Measurements from ENCODE around the gene PPP4R4.

Gene PPP4R4

DNA sequence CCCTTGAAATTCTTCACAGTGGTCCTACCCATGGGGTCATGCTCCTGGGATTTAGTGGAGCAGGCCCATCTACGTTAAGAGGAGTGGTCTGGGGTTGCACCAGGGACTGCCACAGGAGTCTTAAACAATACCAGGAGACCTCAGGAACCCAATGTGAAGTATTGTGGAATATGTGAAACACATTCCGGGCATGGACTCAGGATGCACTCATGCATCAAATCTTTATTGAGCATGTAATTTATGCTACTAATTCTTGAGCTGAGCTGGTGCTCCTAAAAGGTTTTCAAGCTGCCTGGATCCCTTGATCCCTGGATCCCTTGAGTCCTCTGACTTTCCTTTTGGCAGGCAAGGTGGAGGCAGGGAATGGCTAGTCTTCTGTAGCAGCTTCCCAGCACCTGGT lies 110.1 kb downstream of the PPP4R4 start:
- Histone ChIP-seq H3K4me1 (ENCODE audit: low read length) (peaks cover 4% of the 10 kb centered on the region; the same call in 1 of the 2 replicates), H3K27ac (ENCODE audit: low read length) (no peak overlapping the region), H3K27me3 (ENCODE audit: low read depth, low read length) (no peaks in the 10 kb centered on the region), H3K79me2 (ENCODE audit: low read length) (no peaks in the 10 kb centered on the region), H4K20me1 (ENCODE audit: insufficient read depth, low read length) (no peaks in the 10 kb centered on the region), H3K9ac (ENCODE audit: low read length) (no peak overlapping the region), H3K9me3 (ENCODE audit: insufficient read depth, low read length) (no peaks in the 10 kb centered on the region), H3K4me2 (ENCODE audit: low read length) (no peak overlapping the region), H2AFZ (ENCODE audit: low read depth, low read length) (no peak overlapping the region), H3K4me3 (ENCODE audit: low read length) (no peak overlapping the region), H3K36me3 (replicated peaks; ENCODE audit: low read depth, low read length) (no peaks in the 10 kb centered on the region)
- no peak for TF ChIP-seq EZH2phosphoT487 (IDR thresholded peaks at IDR 0.05; ENCODE audit: low read depth)
- TF ChIP-seq CTCF (IDR thresholded peaks at IDR 0.05; ENCODE audit: low read depth, low read length), result no peak

GRCh38 chr14:94285158-94285557 lies 111.0 kb downstream of the PPP4R4 start:
- Histone ChIP-seq H3K9me3 (ENCODE audit: insufficient read depth, low read length) (no peaks in the 10 kb centered on the region), H3K27ac (ENCODE audit: low read length) (no peak overlapping the region), H4K20me1 (ENCODE audit: insufficient read depth, low read length) (no peaks in the 10 kb centered on the region), H3K4me2 (ENCODE audit: low read length) (no peak overlapping the region), H3K9ac (ENCODE audit: low read length) (no peak overlapping the region), H3K4me3 (ENCODE audit: low read length) (no peak overlapping the region), H3K27me3 (ENCODE audit: low read depth, low read length) (no peaks in the 10 kb centered on the region), H3K4me1 (ENCODE audit: low read length) (peaks cover 4% of the 10 kb centered on the region; the same call in 1 of the 2 replicates), H3K79me2 (ENCODE audit: low read length) (no peaks in the 10 kb centered on the region), H3K36me3 (replicated peaks; ENCODE audit: low read depth, low read length) (no peaks in the 10 kb centered on the region), H2AFZ (ENCODE audit: low read depth, low read length) (no peak overlapping the region)
- TF ChIP-seq CTCF (IDR thresholded peaks at IDR 0.05; ENCODE audit: low read depth, low read length) (no peak), EZH2phosphoT487 (IDR thresholded peaks at IDR 0.05; ENCODE audit: low read depth) (no peak)

GRCh38 chr14:94288610-94289465 lies 114.7 kb downstream of the PPP4R4 start:
- Histone ChIP-seq H3K4me1 (ENCODE audit: low read length) (peaks cover 4% of the 10 kb centered on the region; the same call in 1 of the 2 replicates), H3K4me2 (ENCODE audit: low read length) (no peak overlapping the region), H2AFZ (ENCODE audit: low read depth, low read length) (no peak overlapping the region), H3K4me3 (ENCODE audit: low read length) (no peak overlapping the region), H3K27ac (ENCODE audit: low read length) (no peak overlapping the region), H3K36me3 (replicated peaks; ENCODE audit: low read depth, low read length) (no peaks in the 10 kb centered on the region), H3K9me3 (ENCODE audit: insufficient read depth, low read length) (no peaks in the 10 kb centered on the region), H3K79me2 (ENCODE audit: low read length) (no peaks in the 10 kb centered on the region), H4K20me1 (ENCODE audit: insufficient read depth, low read length) (no peaks in the 10 kb centered on the region), H3K9ac (ENCODE audit: low read length) (no peak overlapping the region), H3K27me3 (ENCODE audit: low read depth, low read length) (no peaks in the 10 kb centered on the region)
- no peak for TF ChIP-seq CTCF (IDR thresholded peaks at IDR 0.05; ENCODE audit: low read depth, low read length)
- TF ChIP-seq EZH2phosphoT487 (IDR thresholded peaks at IDR 0.05; ENCODE audit: low read depth), result no peak

GRCh38 chr14:94290197-94290596 lies 116.1 kb downstream of the PPP4R4 start:
- no peaks in the 10 kb centered on the region for H3K27me3 ChIP-seq (ENCODE audit: low read depth, low read length)
- no peaks in the 10 kb centered on the region; the same call in 1 of the 2 replicates for H3K9me3 ChIP-seq (ENCODE audit: insufficient read depth, low read length)
- no peaks in the 10 kb centered on the region for H3K79me2 ChIP-seq (ENCODE audit: low read length)
- H4K20me1 ChIP-seq (ENCODE audit: insufficient read depth, low read length), result no peaks in the 10 kb centered on the region
- H2AFZ ChIP-seq (ENCODE audit: low read depth, low read length), result no peak overlapping the region
- H3K9ac ChIP-seq (ENCODE audit: low read length), result no peak overlapping the region
- H3K4me1 ChIP-seq (ENCODE audit: low read length), result peaks cover 4% of the 10 kb centered on the region; the same call in 1 of the 2 replicates
- H3K4me2 ChIP-seq (ENCODE audit: low read length), result no peak overlapping the region
- H3K27ac ChIP-seq (ENCODE audit: low read length), result no peak overlapping the region
- no peak for TF ChIP-seq CTCF (IDR thresholded peaks at IDR 0.05; ENCODE audit: low read depth, low read length)
- no peak overlapping the region for H3K4me3 ChIP-seq (ENCODE audit: low read length)
- no peaks in the 10 kb centered on the region for H3K36me3 ChIP-seq (replicated peaks; ENCODE audit: low read depth, low read length)

Data from OCI-LY3 (cell line).